Transverse colon (tissue), 4 donors: ENCODE data around the gene EHF. TPM values are rescaled to one million over a fixed set of nuclear protein-coding genes. Genes with fewer than 3 reads are reported as not detected.

ENCODE experiments used
- DNase-seq: peaks from one replicate; pipeline ENCODE4 v3.0.0-alpha.2; 2019
- H3K27ac ChIP-seq, 4 donors: fragments of 200-600 bp; sonication (generic); 2 replicates each; pipeline ENCODE4 v1.5.1; 2016 to 2018; ENCODE audit warnings: inconsistent platforms in 4 of 4
- H3K27me3 ChIP-seq: fragments of 200-600 bp; sonication (generic); 2 replicates; pipeline ENCODE4 v1.5.1; 2017; ENCODE audit warnings: inconsistent platforms
- H3K36me3 ChIP-seq, 4 donors: fragments of 200-600 bp; sonication (generic); 2 replicates each; pipeline ENCODE4 v1.5.1; 2017 to 2019; ENCODE audit warnings: inconsistent platforms in 4 of 4
- H3K4me1 ChIP-seq, 4 donors: fragments of 200-600 bp; sonication (generic); 2 replicates each; pipeline ENCODE4 v1.5.1; 2017 to 2020; ENCODE audit warnings: inconsistent platforms in 4 of 4
- H3K4me3 ChIP-seq, 4 donors: fragments of 200-600 bp; sonication (generic); 1 replicate in 1 of 4; 2 replicates in 3 of 4; pipeline versions ENCODE4 v1.5.1 to v1.6.1; 2017 to 2019; ENCODE audit warnings: inconsistent platforms in 4 of 4
- H3K9me3 ChIP-seq, 2 donors: fragments of 200-600 bp; sonication (generic); 2 replicates each; pipeline ENCODE4 v1.5.1; 2017 to 2019; ENCODE audit warnings: inconsistent platforms in 2 of 2
- CTCF ChIP-seq, 5 experiments: fragments of 200-600 bp in 3 of 5; fragments of 450-650 bp in 2 of 5; sonication (generic) in 3 of 5; IDR thresholded peaks; 1 replicate in 2 of 5; 2 replicates in 3 of 5; pipeline ENCODE4 v1.5.1; 2016 to 2017; ENCODE audit warnings: antibody characterized with exemption in 5 of 5, inconsistent platforms in 3 of 5, mild to moderate bottlenecking in 2 of 5, moderate library complexity in 1 of 5
- EP300 ChIP-seq: sonication (generic); formaldehyde crosslinking; IDR thresholded peaks from one replicate; pipeline ENCODE4 v1.6.1; 2017; ENCODE audit warnings: antibody characterized with exemption, low read depth
- POLR2A ChIP-seq: fragments of 450-650 bp; IDR thresholded peaks from one replicate; pipeline ENCODE4 v1.6.1; 2016; ENCODE audit warnings: antibody characterized with exemption, mild to moderate bottlenecking, moderate library complexity
- POLR2AphosphoS5 ChIP-seq, 3 donors: sonication (generic); formaldehyde crosslinking; IDR thresholded peaks; one replicate each; pipeline ENCODE4 v1.6.1; 2016; ENCODE audit warnings: antibody characterized with exemption in 3 of 3
- WGBS, 2 donors: methylation state at CpG; one replicate each; pipeline ENCODE4 v1.1.5; 2018; ENCODE audit warnings: low coverage in 1 of 2; 5-methylcytosine and 5-hydroxymethylcytosine counted together
- in situ Hi-C, 4 donors: fragments of 200-750 bp; cut with MboI; loops; one replicate each; pipeline versions ENCODE4 v1.15.0 to v1.15.1; 2017; ENCODE audit warnings: low sequenced_read_pairs in 3 of 4, low pct_ligation_motif_present in 1 of 4, low pct_unique_long_range_greater_than_20kb in 1 of 4
- intact Hi-C: fragments of 100-400 bp; cut with DNase I; formaldehyde crosslinking; loops from one replicate; pipeline ENCODE4 v1.15.1; 2023; ENCODE audit warnings: low total_unique reads
- total RNA-seq, 4 donors: library from RNA; depleted of rRNA; stranded (reverse); fragments of >200 nt; gene quantifications; one replicate each; pipeline ENCODE4 v1.1.0, GENCODE V29; 2016

EHF gene
- total RNA-seq, 4 donors from 2014 or later: 206 to 406 (median 262) TPM

GRCh38 chr11:34603129-34604001 is 17.5 kb upstream of the EHF start:
- in situ Hi-C loops (no loop called here), intact Hi-C loops (no loop called here)
- no peaks in the 10 kb centered on the region for H3K27me3 ChIP-seq
- peak overlapping the region; percentile 77 to 89 (median 86) for H3K27ac ChIP-seq
- peaks cover 12 to 56% (median 33%) of the 10 kb centered on the region in 4 donors for H3K4me1 ChIP-seq
- 50 to 59% methylated on average over 1 to 15 of the region's 15 CpGs for WGBS, 2 donors
- no peaks in the 10 kb centered on the region for H3K36me3 ChIP-seq
- H3K9me3 ChIP-seq: no peaks in the 10 kb centered on the region
- no peak overlapping the region for H3K4me3 ChIP-seq
- DNase-seq: peak; percentile 57
- TF ChIP-seq POLR2A: no peak
- TF ChIP-seq CTCF (IDR thresholded peaks at IDR 0.05): no peak
- peak in 1 of 3 donors; percentile 42 for TF ChIP-seq POLR2AphosphoS5 (IDR thresholded peaks at IDR 0.05)

- no peak for TF ChIP-seq EP300
- TF ChIP-seq POLR2A: no peak
- TF ChIP-seq POLR2AphosphoS5 (IDR thresholded peaks at IDR 0.05): no peak
- no peak for TF ChIP-seq CTCF (IDR thresholded peaks at IDR 0.05)
- no peaks in the 10 kb centered on the region for H3K36me3 ChIP-seq
- no peak overlapping the region for H3K4me3 ChIP-seq
- WGBS, 2 donors: 87% methylated on average over 2 of the region's 2 CpGs; no CpG with 5 or more reads in 1 of the 2 donors
- H3K4me1 ChIP-seq: peaks cover 11 to 54% (median 33%) of the 10 kb centered on the region in 4 donors
- in situ Hi-C loops (no loop called here), intact Hi-C loops (no loop called here)
- no peaks in the 10 kb centered on the region for H3K9me3 ChIP-seq
- no peak for DNase-seq
- H3K27me3 ChIP-seq: no peaks in the 10 kb centered on the region
- peak overlapping the region; percentile 77 to 89 (median 86) for H3K27ac ChIP-seq
Observed at GRCh38 chr11:34604145-34604544, 16.7 kb upstream of the EHF start.

GRCh38 chr11:34604911-34605310 is 16.0 kb upstream of the EHF start:
- TF ChIP-seq EP300 (no peak), POLR2AphosphoS5 (IDR thresholded peaks at IDR 0.05) (no peak), POLR2A (no peak), CTCF (IDR thresholded peaks at IDR 0.05) (no peak)
- H3K4me3 ChIP-seq: no peak overlapping the region
- H3K9me3 ChIP-seq: no peaks in the 10 kb centered on the region
- no peaks in the 10 kb centered on the region for H3K27me3 ChIP-seq
- H3K36me3 ChIP-seq: no peaks in the 10 kb centered on the region
- DNase-seq: no peak
- WGBS, 2 donors: 60 to 71% methylated on average over 1 to 8 of the region's 8 CpGs
- H3K27ac ChIP-seq: peak overlapping the region in 3 of 4 donors; percentile 77 to 89 (median 88)
- H3K4me1 ChIP-seq: peaks cover 6 to 46% (median 27%) of the 10 kb centered on the region in 4 donors
- intact Hi-C loops: no loop called here
- in situ Hi-C loops: no loop called here

- no peaks in the 10 kb centered on the region for H3K27me3 ChIP-seq
- no peak for DNase-seq
- H3K9me3 ChIP-seq: no peaks in the 10 kb centered on the region
- no peak overlapping the region for H3K27ac ChIP-seq
- no peak overlapping the region for H3K4me3 ChIP-seq
- H3K4me1 ChIP-seq: peaks cover 4 to 39% (median 20%) of the 10 kb centered on the region in 4 donors
- TF ChIP-seq POLR2AphosphoS5 (IDR thresholded peaks at IDR 0.05) (no peak), POLR2A (no peak), EP300 (no peak), CTCF (IDR thresholded peaks at IDR 0.05) (no peak)
- intact Hi-C loops (no loop called here), in situ Hi-C loops (no loop called here)
- no peaks in the 10 kb centered on the region for H3K36me3 ChIP-seq
- 27 to 85% methylated on average over 2 to 6 of the region's 6 CpGs for WGBS, 2 donors
Observed at GRCh38 chr11:34605481-34606325, 15.2 kb upstream of the EHF start.
